HG02798 (cell line): Measurements from ENCODE around the gene PCCA.
"Not testable (repeated sequence)": the region's sequence is repeated elsewhere in the genome, so short reads cannot be mapped to it uniquely, and the experiment has no call there.

Source experiments
- ATAC-seq: cut with Tn5 transposase; IDR thresholded peaks from one replicate; pipeline ENCODE4 v1.9.1; 2021; ENCODE audit warnings: mild to moderate bottlenecking; ENCODE audit not compliant: unreplicated experiment, poor library complexity

The PCCA gene

GRCh38 chr13:100178309-100178708 is 89.4 kb downstream of the PCCA start:
- no peak for ATAC-seq

GRCh38 chr13:100179276-100179675 is 90.4 kb downstream of the PCCA start:
- no peak for ATAC-seq

GRCh38 chr13:100182900-100183490 is 94.1 kb downstream of the PCCA start:
- ATAC-seq: no peak

- ATAC-seq: no peak
These were observed 95.2 kb downstream of the PCCA start for GRCh38 chr13:100184095-100184494.

- ATAC-seq: no peak
These were observed 106.7 kb downstream of the PCCA start for GRCh38 chr13:100195568-100195967.

GRCh38 chr13:100196375-100196774 is 107.5 kb downstream of the PCCA start:
- no peak for ATAC-seq

GRCh38 chr13:100197116-100197515 is 108.2 kb downstream of the PCCA start:
- no peak for ATAC-seq

- ATAC-seq: no peak
These were observed 108.9 kb downstream of the PCCA start for GRCh38 chr13:100197591-100198365.

- ATAC-seq: no peak
These were observed 114.9 kb downstream of the PCCA start for GRCh38 chr13:100203696-100204367.

- no peak for ATAC-seq
These were observed 119.1 kb downstream of the PCCA start for GRCh38 chr13:100208002-100208401.

GRCh38 chr13:100208626-100209025 is 119.7 kb downstream of the PCCA start:
- no peak for ATAC-seq

GRCh38 chr13:100209857-100210825 is 121.2 kb downstream of the PCCA start:
- no peak for ATAC-seq

GRCh38 chr13:100211016-100211710 is 122.3 kb downstream of the PCCA start:
- ATAC-seq: no peak

GRCh38 chr13:100212904-100213553 is 124.1 kb downstream of the PCCA start:
- ATAC-seq: no peak

- no peak for ATAC-seq
These were observed 124.7 kb downstream of the PCCA start for GRCh38 chr13:100213576-100213975.

- no peak for ATAC-seq
These were observed 126.0 kb downstream of the PCCA start for GRCh38 chr13:100214886-100215285.

GRCh38 chr13:100221166-100221565 is 132.3 kb downstream of the PCCA start:
- no peak for ATAC-seq

- ATAC-seq: not testable (repeated sequence)
These were observed 135.2 kb downstream of the PCCA start for GRCh38 chr13:100223966-100224530.

GRCh38 chr13:100229603-100230002 is 140.7 kb downstream of the PCCA start:
- no peak for ATAC-seq
